Fibroblast of villous mesenchyme (primary cell): Measurements from ENCODE around the gene NRF1. TPM values are rescaled to one million over a fixed set of nuclear protein-coding genes. Genes with fewer than 3 reads are reported as not detected.
"Not testable (repeated sequence)": the region's sequence is repeated elsewhere in the genome, so short reads cannot be mapped to it uniquely, and the experiment has no call there.

Experiments
- DNase-seq: peaks from one replicate; pipeline ENCODE4 v3.0.0-alpha.2; 2010; ENCODE audit warnings: low read depth
- H3K4me3 ChIP-seq: 2 replicates; pipeline ENCODE4 v1.5.1; 2011; ENCODE audit warnings: low read depth, mild to moderate bottlenecking, low read length
- total RNA-seq: library from RNA; depleted of rRNA; stranded (reverse); fragments of >200 nt; gene quantifications from 2 replicates; pipeline ENCODE4 v1.2.3, GENCODE V29; 2012
- TF ChIP-seq, protein P1 (sequence below): IDR thresholded peaks from 2 replicates; pipeline ENCODE4 v1.5.1; 2012; ENCODE audit warnings: low read depth, mild to moderate bottlenecking, low read length; ENCODE audit not compliant: insufficient read depth

The NRF1 gene
- total RNA-seq, 1 donor = 12.5 TPM

- peak; percentile 87 for DNase-seq
- H3K4me3 ChIP-seq = no peak overlapping the region
- TF ChIP-seq, protein P1, sequence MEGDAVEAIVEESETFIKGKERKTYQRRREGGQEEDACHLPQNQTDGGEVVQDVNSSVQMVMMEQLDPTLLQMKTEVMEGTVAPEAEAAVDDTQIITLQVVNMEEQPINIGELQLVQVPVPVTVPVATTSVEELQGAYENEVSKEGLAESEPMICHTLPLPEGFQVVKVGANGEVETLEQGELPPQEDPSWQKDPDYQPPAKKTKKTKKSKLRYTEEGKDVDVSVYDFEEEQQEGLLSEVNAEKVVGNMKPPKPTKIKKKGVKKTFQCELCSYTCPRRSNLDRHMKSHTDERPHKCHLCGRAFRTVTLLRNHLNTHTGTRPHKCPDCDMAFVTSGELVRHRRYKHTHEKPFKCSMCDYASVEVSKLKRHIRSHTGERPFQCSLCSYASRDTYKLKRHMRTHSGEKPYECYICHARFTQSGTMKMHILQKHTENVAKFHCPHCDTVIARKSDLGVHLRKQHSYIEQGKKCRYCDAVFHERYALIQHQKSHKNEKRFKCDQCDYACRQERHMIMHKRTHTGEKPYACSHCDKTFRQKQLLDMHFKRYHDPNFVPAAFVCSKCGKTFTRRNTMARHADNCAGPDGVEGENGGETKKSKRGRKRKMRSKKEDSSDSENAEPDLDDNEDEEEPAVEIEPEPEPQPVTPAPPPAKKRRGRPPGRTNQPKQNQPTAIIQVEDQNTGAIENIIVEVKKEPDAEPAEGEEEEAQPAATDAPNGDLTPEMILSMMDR = peak; percentile 92
Measured at GRCh38 chr7:129635300-129636029, 23.9 kb downstream of the NRF1 start.

DNA sequence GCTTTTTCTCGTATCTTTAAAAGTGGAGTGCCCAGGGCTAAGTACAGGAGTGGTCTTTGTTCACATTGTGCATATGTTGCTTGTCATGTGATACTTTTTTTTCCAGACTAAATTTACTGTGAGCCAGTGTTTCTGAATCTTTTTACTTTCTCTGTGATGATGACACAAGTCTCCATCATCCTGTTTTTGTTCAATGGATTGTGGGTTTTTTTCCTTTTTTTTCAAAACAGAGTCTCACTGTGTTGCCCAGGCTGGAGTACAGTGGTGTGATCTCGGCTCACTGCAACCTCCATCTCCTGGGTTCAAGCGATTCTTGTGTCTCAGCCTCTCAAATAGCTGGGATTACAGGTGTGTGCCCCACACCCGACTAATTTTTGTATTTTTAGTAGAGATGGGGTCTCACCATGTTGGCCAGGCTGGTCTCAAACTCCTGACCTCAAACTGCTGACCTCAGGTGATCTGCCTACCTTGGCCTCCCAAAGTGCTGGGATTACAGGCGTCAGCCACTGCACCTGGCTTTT is 24.6 kb downstream of the NRF1 start:
- DNase-seq, H3K4me3 ChIP-seq: not testable (repeated sequence)

- H3K4me3 ChIP-seq = no peak overlapping the region
- TF ChIP-seq, protein P1 = no peak
- no peak for DNase-seq
Measured at GRCh38 chr7:129636641-129637040, 25.1 kb downstream of the NRF1 start.

DNA sequence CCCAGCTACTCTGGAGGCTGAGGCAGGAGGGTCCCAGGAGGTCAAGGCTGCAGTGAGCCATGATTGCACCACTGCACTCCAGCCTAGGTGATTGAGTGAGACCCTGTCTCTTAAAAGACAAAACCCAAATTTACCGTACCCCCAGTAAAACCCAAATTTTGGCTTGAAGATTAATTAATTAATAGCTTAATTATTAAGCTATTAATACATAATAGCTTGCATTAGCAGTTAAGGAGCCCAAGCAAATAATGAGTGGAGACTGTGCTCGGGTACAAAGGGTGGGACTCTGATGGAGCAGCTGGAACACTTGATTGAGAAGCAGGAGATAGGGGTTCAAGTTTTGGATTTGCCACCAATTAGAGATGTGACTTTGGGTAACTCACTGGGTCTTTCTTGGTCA is 28.9 kb downstream of the NRF1 start:
- DNase-seq = no peak
- H3K4me3 ChIP-seq = no peak overlapping the region
- TF ChIP-seq, protein P1 = no peak

DNA sequence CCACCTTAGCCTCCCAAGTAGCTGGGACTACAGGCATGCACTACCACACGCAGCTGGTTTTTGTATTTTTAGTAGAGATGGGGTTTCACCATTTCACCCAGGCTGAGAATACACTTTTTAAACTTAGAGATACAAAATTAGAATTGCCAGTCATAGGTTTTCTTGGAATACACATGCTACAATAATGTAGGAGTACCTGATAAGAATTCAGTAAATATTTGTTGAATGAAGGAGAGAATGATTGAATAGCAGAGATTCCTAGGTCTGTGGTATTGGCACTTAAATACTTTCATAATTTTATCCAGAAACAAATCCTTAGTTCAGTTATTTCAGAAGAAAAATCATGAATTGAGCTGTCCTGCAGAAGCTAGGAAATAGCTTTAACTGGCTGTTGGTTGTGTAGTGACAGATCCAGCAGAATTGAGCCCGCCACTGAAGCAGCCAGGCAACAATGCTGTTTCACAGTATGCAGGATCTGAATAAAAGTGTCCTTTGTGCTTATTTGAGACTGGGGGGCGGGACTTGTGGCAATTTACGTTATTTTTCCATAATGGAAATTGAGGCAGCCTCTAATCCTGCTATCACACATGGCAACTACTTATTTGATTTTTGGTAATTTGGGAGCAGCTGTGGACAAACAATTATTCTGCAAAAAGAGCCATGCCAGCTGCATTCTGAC is 31.5 kb downstream of the NRF1 start:
- TF ChIP-seq, protein P1 = no peak
- no peak for DNase-seq
- H3K4me3 ChIP-seq = no peak overlapping the region

GRCh38 chr7:129643550-129644170 is 32.1 kb downstream of the NRF1 start:
- no peak for DNase-seq
- H3K4me3 ChIP-seq = no peak overlapping the region
- TF ChIP-seq, protein P1 = no peak

GRCh38 chr7:129644634-129645230 is 33.2 kb downstream of the NRF1 start:
- H3K4me3 ChIP-seq = no peak overlapping the region
- DNase-seq = peak; percentile 68
- TF ChIP-seq, protein P1 = peak; percentile 50
